Astrocyte of the hippocampus (primary cell): ENCODE data around the gene LAMA4.
A peak's percentile ranks its signal among the peaks of the same experiment; 100 is the strongest.

ENCODE experiments used
- DNase-seq: peaks from one replicate; pipeline ENCODE4 v3.0.0; 2011; ENCODE audit warnings: low read depth, low spot score

LAMA4 gene

DNA sequence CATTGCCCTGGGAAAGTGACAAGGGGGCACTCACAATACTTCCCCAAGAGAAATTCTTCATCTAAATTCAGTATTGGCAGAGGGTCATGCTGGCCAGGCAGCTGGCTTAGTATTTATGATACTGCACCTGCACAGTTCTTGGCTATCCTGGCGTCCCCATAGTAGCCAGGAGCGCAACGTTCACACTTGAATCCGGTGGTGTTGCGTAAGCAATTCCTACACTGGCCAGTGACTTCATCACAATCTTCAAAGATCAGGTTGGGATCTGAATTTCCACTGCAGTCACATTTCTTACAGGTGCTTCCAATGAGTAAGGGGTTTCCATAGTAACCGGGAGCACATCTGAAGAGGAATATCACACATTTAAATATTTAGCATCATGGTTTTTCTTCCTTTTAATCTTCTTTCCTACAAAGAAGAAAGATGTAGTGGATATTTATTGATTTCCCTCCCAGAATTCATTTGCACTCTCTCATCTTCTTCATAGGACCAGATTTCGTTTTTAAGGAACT, 62.8 kb downstream of the LAMA4 start:
- DNase-seq, result no peak

DNA sequence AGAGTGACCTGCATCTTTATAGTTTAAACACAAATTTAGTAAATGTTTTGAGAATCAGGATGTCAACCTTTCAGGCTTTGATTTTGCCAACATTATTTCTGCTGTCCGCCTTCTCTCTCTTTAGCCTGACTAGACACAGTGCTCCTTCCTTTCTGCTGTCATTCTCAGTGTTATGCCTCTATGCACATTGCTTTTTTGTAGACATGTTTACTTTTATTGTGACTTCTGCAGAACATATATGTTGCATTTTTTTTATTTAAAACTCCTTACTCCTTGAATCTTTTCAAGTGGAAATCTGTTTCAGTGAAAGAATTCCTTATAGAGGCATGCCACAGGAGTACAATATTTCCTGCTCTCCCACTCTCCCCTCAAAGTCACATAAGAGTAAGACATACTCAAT, 64.2 kb downstream of the LAMA4 start:
- no peak for DNase-seq

DNA sequence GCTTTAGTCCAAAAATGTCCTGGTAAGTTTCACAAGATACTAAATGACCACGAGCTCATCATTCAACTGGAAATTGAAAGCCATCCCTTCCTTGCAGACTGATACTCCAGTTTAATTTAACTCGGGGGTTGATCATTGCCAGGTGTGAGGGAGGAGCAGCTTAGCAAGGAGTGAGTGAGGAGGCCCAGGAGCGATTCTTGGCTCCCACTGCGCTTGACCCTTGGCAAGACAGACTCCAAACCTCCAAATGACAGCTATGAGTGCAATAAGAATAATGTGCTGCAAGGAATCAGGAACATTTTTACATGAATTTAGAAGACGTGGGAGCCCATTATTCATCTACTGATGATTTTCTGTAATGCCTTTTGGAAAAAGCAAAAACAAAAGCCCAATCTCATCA, 64.9 kb downstream of the LAMA4 start:
- DNase-seq, result no peak

DNA sequence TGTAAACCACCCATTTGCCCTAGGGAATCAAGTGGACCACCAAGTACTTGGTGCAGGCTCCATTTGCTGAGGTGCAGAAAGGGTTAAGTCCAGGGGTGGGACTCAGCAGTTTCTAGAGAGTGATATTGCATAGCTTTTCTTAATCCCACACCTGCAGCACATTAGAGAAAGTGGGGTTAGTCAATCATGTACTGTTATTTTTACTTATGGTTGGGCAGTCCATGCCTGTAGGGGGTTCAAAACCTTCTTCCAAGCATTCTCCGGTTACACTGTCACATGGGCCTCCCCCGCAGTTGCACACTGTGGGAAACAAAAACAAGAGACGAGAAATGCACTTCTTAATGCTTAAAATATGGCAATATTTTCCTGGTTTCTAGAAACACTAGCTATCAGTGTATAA, 65.5 kb downstream of the LAMA4 start:
- DNase-seq, result no peak

DNA sequence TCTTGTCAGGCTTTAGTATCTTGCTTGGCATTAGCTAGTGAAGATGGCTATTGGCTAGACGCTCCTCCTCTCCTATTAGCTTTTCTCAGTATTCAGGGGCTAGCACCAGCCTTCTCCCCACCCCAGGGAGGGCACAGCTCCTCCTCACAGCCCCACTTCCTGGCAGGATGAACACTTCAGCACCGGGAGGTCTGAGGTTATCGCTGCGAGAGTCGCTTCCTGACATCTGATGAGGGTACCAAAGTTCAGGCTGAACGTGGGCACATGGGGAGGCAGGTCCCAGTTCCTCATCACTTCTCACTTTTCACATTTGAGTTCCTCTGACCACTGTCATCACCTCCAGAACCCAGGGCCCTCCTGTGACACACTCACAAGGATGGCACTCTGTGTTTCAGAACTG, 66.6 kb downstream of the LAMA4 start:
- no peak for DNase-seq

DNA sequence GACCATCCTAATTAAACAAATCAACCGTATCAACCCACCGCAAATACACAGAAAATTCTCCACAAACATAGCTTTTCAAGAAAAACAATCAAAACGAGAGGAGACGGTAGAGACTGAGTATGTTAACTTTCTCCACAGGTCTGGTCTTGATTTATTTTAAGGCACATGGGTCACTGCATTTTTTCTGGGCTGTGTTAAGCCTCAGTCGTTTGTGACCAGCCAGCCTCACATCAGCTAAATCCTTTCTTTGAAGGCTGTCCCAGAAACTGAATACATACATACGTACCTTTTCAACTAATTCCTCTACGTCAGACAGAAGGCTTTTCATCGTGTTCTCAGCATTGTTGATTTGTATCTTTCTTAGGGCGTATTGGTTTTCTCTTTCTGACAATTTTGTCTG, 69.4 kb downstream of the LAMA4 start:
- DNase-seq, result no peak

DNA sequence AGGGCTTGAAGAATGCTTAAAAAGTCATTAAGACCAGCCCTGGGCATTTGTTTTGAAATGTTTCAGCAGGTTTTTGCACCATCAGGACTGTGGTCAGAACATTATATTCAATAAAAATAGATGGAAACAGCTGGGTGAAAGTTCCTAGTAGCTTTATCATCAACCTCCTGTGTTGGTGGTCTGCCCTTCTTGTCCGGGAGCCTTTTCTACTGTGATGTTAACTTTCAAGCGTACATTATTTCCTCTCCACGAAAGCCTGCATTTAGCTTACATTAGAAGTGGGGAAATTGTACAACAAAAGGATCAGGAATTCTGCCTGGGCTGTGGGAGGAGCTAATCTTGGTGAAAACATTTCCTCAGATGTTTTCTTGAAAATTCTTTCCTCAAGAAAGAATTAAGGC, 71.1 kb downstream of the LAMA4 start:
- peak; percentile 63 for DNase-seq

DNA sequence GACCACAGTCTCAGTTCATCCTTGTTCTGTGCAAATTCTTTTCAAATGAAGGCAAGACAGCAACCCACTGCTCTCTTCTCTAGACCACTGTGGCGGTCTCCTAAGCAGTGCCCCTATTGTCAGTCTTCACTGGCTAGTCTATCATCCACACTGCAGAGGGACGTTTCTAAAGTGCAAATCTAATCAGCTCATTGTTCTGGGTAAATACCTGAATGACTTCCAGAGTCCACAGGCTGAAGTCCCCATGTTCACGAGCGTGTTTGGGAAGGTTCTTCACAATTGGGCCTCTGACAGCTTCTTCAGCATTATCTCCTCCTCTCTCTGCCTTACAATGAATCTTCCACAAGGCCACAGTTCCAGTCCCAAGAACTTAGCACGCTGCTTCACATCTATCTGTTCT, 73.2 kb downstream of the LAMA4 start:
- DNase-seq, result no peak

DNA sequence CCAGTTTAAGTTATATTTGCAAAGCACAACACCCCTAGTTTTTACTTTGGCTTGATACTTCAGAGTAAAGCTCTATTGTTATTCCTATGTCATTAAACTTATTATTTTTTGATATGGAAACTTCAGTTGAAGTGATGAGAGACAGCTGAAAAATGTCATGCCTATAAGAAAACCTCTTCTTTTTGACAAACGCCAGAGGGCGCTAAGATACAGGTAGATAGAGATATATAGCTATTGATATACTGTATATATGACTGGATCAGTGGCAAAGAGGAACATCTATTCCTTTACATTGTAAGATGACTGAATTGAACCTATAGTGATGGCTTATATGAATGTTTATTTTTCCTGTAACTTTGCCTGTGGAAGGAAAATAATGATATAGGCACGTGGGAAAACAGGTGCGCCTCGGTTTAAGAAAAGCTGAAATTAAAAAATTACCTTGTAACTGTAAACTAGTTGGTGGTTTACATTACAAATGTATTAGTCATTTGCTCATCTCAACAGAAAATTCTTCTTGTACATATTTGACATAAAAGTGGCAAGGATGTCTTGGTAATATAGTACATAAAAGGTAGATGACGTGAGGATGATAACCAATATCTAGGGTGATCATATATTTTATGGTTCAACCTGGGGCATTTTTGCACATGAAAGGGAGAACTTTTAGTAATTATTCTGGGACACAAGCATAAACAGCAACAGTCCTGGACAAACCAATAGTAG, 74.1 kb downstream of the LAMA4 start:
- DNase-seq, result peak; percentile 84

DNA sequence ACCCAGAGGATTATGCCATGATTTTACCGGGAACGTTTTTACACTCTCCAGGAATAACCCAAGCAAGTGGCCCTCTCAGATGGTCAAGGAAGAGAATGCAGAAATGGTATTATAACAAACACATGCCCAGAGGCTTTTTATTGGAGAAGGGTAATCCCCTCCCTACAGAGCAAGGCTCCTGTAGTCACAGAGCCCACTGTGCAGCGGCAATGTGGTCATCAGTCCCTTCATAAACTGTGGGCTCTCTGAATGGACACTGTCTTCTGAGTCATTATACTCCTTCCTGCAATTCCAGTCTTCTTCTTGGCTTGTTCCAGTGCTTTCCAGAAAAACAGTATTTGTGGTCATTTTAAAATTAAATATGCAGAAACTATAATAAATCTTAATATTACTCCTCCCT, 74.7 kb downstream of the LAMA4 start:
- no peak for DNase-seq

DNA sequence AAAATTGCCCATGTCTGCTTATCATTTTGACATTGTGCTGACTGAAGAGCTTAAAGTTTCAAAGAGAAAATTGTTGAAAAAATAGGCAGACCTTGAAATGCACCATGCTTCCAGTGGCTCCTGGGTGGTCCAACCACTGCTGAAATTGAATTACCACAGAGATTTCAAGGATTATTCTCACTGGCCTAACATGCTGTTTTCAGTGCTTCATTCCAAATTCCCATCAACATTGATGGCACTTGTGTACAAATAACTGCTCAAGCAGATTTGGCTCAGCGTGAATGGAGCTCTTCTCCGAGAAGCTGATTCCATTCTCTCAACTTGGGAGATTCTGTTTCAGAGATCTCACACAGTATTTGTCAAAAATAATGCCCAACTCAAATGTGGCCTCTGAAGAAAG, 75.5 kb downstream of the LAMA4 start:
- no peak for DNase-seq

DNA sequence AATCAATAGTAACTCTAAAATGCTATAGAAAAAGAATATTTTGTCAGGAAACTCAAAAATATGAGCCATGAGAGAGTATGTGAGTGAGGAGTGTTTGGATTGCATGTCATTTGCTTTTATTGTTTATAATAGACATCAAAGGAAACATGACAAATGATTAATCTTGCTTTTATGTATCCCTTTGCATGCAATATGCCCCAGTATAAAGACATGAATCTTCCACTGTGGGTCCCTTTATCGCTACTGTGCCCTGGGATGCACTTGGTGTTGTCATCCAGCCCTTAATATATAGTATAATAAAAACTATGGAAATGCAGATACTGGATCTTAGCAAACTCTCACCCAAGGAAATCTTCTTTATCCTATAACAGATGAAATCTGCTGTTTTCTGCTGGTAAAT, 77.3 kb downstream of the LAMA4 start:
- no peak for DNase-seq

DNA sequence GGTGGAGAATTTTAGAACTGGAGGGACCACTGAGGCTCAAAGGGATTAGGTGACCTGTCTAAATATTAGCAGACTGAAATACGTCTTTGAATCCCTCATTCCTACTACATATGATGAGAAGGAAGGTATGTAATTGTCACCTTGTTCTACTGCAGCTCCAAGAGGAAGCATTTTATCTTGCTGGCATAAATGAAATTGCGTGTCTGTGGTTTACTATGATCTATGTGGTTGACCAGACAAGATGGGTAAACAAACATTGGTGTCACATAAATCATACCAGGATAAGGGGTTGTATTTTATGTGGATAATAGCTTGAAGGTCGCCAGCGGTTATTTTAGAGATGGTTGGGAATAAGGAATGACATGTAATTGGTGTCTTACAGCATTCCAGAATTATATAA, 78.2 kb downstream of the LAMA4 start:
- DNase-seq, result no peak

DNA sequence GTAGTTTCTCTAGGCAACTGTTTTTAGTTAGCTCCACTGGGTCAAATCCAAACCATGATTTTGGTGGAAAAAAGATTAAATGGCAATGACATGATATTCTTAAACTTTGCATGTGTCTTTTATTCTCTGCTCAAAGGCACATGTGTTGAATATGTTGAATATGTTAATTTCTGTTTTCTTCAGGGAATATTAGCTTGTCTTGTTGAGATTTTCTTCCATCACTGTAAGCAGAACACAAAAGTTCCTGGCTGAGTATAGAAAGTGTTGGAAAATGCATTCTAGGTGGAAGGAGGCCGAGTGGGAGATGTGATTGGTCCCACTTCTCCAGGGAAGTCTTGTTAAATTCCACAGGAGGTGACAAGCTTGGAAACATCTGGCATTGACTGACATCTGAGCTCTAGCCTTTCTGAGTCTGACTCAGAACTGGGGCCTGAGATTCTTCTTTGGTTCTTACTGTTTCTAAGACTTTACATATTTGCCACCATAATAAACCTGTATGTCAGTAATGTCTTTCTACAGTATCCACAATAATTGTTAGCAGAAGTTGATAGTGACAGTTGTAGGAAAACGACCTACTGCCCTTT, 81.1 kb downstream of the LAMA4 start:
- no peak for DNase-seq

DNA sequence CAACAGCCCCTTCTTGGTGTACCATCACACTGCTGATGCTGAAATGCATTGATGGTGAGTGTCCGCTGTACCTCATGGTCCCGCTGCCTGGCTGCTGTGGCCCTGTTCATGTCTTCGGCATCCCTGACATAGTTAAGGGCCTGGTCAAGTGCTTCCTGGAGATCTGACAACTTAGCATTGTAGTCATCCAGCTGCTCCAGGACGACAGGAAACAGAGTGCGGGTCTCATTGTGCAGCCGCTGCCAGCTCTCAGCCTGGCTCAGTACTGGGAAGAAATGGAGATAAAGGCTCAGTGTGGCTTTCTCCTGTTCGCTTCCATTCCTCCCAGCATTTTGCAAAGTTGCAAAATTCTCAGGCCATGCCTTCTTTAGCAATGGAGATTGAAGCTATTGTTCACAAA, 81.8 kb downstream of the LAMA4 start:
- no peak for DNase-seq

DNA sequence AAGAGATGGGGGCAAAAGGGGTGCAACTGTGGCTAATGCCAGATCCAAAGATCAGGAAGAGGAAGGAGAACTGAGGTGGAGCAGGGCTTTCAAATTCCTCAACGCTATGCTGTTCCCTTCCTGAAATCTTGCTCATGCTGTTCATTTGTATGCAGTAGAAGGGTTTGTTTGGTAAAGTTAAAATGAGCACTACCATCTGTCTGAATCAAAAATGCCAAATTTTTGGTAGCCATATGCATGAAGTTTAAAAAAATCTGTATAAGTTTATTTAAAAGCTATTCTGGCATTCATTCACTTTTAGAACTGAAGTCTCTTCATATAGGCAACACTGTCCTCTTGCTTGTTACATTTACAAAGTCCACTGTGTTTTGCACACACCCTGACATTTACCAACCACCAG, 84.8 kb downstream of the LAMA4 start:
- DNase-seq, result no peak

DNA sequence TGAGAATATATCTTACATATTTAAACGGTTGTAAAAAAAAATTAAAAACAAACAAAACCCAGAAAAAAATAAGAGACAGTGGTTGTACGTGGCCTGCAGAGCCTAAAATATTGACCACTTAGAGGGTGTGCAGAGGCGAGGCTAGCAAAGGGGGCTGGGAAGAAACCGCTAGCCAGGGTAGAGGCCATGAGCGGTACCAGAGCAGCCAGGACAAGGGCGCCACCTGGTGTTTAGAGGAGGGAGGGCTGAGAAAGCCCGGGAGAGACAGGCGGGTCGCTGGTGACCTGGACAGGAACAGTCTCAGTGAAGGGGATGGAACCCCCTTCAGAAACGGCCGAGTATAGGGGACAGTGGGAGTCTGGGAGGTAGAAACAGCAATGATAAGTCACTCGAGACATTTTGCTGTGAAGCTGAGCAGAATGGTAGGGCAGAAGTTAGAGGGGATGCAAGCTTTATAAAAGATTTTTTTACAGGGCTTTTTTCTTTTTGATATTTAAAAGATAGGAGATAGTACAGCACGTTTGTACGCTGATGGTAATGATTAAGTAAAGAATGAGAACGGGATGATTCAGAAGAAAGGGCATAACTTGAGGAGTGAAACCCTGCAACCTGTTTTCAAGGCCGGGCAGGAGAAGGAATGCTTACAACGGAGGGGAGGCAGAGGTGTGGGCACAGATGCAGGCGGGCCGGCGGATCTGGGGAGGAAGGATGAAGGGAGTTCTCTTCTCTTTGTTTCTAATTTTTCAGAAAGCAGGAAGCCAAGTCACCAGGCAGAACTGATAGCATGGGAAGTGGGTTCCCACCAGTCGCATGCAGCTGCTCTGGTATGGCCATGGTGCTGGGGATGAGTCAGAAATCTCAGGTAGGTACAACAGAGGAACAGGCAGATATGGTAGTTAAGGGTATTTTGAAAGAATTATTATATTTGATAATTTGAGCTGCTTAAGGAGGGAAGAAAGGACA, 90.8 kb downstream of the LAMA4 start:
- DNase-seq, result peak; percentile 69

DNA sequence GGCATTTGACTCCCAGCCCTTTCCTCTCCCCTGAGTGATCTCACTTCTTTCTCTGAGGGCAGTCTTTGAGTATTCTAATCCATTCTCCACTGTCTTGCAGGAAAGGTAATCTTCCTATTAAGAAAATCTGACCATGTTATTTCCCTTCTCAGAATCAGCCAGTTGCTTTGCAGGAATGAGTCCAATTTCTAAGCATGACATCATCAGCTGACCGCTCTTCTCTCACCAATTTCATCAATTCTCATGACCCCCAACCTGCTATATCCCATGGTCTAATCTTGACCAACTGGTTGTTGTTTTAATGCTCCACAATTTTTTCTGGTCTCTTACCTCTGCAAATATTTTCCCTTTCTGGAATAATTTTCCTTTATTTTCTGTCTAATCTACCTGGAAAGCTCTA, 93.6 kb downstream of the LAMA4 start:
- no peak for DNase-seq

DNA sequence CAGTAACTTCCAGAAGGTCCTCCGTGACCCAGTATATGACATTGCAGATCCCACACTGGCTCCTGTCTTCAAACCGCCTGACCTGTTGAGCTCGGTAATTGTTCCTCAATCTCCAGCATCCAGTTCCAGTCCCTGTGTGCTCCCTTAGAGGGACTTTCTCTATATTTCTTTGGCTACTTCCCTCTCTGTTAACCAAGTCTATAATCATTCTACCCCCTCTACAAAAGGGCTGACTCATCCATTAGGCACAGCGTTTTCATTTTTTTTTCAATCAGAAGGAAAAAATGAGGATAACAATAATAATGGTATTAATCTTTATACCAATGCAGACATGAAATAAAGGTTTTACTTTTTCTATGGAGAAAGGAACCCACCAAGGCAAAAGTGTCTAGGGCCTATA, 97.7 kb downstream of the LAMA4 start:
- DNase-seq, result no peak

DNA sequence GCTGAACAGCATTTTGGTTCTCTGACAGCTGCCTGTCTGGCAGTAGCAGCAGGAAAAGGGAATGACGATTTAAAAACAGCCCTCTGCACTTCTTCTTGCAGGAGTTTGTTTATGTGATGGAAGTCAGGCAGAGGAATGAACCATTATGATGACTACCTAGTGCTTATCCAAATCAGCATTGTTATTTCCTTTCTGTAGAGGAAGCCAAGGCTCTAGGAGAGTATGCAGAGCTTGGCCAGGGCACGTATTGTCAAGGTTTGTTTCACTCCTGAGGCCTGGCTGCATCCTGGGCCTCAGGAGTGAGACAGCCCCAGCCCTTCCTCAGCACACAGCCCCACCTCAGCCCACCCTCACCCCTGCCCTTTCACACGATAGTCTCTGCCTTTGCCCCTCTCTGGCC, 98.5 kb downstream of the LAMA4 start:
- DNase-seq, result no peak

DNA sequence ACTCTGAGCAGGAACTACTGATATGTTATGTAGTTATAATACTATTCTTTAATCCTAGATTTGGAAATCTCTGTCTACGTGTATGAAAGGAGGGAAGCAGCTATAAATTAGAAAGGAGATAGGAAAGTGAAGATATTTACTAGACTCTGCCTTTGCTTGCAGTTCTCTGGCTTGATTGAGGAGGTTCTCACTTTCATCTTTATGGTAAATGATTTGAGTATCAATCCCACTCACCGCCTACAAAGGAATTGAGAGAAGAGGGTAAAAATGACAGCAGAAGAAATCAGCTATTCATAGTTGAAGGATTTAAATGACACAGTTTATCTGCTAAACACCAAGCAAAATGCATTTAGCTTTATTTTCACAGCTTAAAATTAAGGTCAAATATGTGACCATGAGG, 99.7 kb downstream of the LAMA4 start:
- DNase-seq, result no peak

DNA sequence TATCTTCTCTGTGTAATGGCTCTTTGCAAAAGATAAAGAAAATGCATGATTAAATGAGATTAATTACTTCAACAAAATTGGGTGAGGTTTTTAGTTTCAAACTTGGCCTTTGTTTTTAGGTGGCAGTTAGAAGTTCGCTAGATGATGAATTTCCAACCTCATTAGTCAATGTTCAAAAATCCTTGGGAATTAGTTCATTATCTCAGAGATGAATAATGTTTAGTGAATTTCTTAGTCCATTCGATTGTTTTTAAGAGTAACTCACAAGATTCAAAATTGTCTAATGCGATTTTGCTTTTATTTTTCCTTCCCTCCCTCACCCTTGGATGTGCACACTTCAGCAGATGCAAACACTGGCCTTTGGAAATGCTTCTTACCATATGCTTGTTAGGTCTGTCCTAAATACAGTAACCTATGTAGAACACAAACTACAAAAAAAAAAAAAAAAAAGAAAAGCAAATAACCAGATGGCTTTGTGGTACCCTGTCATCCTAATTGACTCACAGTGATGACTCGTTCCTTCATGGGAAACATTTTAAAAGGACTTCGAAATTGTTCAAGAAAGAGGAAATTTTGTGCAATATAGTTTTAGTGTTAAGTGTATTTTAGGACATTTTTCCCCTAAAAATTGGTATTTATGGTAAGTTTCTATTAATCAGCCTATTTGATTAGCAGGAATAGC, 100.3 kb downstream of the LAMA4 start:
- DNase-seq, result peak; percentile 28
